Measurements from ENCODE around the gene RAD50.

The RAD50 gene

GRCh38 chr5:132658381-132659302 lies 101.9 kb downstream of the RAD50 start:
- no peak overlapping the region for H3K4me3 ChIP-seq (ENCODE audit: low read depth, low read length)
- TF ChIP-seq MYC (IDR thresholded peaks at IDR 0.05; ENCODE audit: low read depth, low read length) (no peak), MAX (IDR thresholded peaks at IDR 0.05; ENCODE audit: low read depth, low read length) (no peak), CTCF (IDR thresholded peaks at IDR 0.05; ENCODE audit: low read depth, low read length) (no peak), POLR2A (IDR thresholded peaks at IDR 0.05; ENCODE audit: extremely low read depth, insufficient read length) (no peak)
- DNase-seq (ENCODE audit: low read depth): no peak

GRCh38 chr5:132659598-132660493 lies 103.1 kb downstream of the RAD50 start:
- DNase-seq (ENCODE audit: low read depth): no peak
- H3K4me3 ChIP-seq (ENCODE audit: low read depth, low read length): no peak overlapping the region
- TF ChIP-seq CTCF (IDR thresholded peaks at IDR 0.05; ENCODE audit: low read depth, low read length) (no peak), POLR2A (IDR thresholded peaks at IDR 0.05; ENCODE audit: extremely low read depth, insufficient read length) (no peak), MAX (IDR thresholded peaks at IDR 0.05; ENCODE audit: low read depth, low read length) (no peak), MYC (IDR thresholded peaks at IDR 0.05; ENCODE audit: low read depth, low read length) (no peak)

GRCh38 chr5:132661231-132662003 lies 104.6 kb downstream of the RAD50 start:
- 0 out of 2 replicates have a peak, but pooled peaks have one; percentile 5 for TF ChIP-seq MAX (IDR thresholded peaks at IDR 0.05; ENCODE audit: low read depth, low read length)
- no peak for TF ChIP-seq CTCF (IDR thresholded peaks at IDR 0.05; ENCODE audit: low read depth, low read length)
- TF ChIP-seq POLR2A (IDR thresholded peaks at IDR 0.05; ENCODE audit: extremely low read depth, insufficient read length): no peak
- TF ChIP-seq MYC (IDR thresholded peaks at IDR 0.05; ENCODE audit: low read depth, low read length): 0 out of 2 replicates have a peak, but pooled peaks have one; percentile 59
- DNase-seq (ENCODE audit: low read depth): peak; percentile 80
- H3K4me3 ChIP-seq (ENCODE audit: low read depth, low read length): no peak overlapping the region

GRCh38 chr5:132662004-132662401 lies 105.2 kb downstream of the RAD50 start:
- TF ChIP-seq MYC (IDR thresholded peaks at IDR 0.05; ENCODE audit: low read depth, low read length) (no peak), POLR2A (IDR thresholded peaks at IDR 0.05; ENCODE audit: extremely low read depth, insufficient read length) (no peak), MAX (IDR thresholded peaks at IDR 0.05; ENCODE audit: low read depth, low read length) (no peak), CTCF (IDR thresholded peaks at IDR 0.05; ENCODE audit: low read depth, low read length) (no peak)
- no peak overlapping the region for H3K4me3 ChIP-seq (ENCODE audit: low read depth, low read length)
- DNase-seq (ENCODE audit: low read depth): peak; percentile 25

All from NB4 (cell line).